GM18517 (cell line): Measurements from ENCODE around the gene SUMF2.
"Not testable (repeated sequence)": the region's sequence is repeated elsewhere in the genome, so short reads cannot be mapped to it uniquely, and the experiment has no call there.

Source experiments
- ATAC-seq: cut with Tn5 transposase; IDR thresholded peaks from one replicate; pipeline ENCODE4 v1.9.1; 2021; ENCODE audit warnings: mild to moderate bottlenecking, moderate library complexity; ENCODE audit not compliant: unreplicated experiment

The SUMF2 gene

DNA sequence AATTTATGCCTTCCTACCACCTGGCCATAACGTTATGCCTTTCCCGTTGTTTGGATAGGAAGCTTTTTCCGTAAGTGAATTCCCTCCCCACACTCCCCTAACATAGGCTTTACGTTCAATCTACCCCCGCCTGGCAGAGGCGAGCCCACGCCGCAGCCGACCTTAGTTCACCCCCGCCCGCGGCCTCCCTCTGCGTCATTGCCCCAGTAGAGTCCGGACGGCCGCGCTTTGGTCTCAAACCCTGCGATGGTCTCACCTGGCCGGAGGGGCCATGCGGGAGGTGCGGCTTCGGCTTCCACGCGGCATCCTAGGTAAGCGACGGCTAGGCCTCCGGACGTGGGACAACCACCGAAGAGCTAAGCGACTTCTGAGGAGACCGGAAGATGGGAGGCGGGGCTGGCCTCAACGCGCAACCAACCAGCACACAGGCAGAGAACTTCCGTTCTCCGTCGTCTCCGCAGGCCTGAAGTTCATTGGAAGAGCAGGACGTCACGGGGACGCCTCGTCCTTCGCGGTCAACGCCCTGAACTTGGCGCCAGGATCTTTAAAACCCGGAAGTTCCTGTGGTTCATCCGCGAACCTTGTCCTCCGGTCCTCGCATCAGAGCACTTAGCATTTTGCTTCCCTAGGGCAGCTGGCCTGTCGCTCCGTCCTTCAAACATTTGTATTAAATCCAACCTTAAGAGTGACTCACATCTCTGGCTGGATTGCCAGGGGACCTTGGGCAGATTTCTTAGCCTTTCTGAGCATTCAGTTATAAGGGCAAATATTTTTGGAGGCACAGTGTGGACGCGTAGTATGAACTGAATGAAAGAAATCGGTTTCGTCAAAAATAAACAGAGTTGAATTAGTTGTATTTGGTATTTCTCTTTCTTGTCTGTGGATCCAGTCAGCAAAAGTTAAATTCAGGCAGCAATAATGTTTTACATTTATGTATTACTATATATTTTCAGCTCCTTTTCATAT is 42.3 kb downstream of the SUMF2 start, which contains the start of gene CHCHD2:
CHCHD2 (minus strand) TSS at position 369 of the 966 bp plus-strand sequence; CDS start at position 306, 63 bp downstream.
- ATAC-seq, result peak; percentile 99

- no peak for ATAC-seq
Measured at GRCh38 chr7:56107954-56108258, 43.8 kb downstream of the SUMF2 start.

DNA sequence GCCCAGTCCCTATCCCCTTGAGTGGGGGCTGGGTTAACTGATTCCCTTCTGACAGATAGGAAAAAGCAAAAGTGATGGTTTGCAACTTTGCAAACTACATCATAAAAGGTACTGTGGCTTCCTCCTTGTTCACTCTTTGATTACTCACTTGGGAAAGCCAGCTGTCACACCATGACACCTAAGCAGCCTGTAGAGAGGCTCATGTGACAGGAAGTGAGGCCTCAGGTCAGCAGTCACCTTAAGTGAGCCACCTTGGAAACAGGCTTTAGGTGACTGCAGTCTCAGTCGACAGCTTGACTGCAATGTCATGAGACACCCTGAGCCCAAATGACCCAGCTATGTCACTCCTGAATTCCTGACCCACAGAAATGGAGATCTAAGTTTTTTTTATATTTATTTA is 46.5 kb downstream of the SUMF2 start:
- no peak for ATAC-seq

DNA sequence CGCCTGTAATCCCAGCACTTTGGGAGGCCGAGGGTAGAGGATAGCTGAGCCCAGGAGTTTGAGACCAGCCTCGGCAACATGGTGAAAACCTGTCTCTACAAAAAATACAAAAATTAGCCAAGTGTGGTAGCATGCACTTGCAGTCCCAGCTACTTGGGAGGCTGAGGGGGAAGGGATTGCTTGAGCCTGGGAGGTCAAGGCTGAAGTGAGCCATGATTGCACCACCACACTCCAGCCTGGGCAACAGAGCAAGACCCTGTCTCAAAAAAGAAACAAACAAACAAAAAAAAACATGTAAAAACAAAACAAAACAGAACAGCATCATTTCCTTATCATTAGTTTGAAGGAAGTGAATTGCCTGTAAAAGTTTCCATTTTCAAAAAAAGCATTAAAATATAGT is 48.2 kb downstream of the SUMF2 start:
- ATAC-seq, result not testable (repeated sequence)

DNA sequence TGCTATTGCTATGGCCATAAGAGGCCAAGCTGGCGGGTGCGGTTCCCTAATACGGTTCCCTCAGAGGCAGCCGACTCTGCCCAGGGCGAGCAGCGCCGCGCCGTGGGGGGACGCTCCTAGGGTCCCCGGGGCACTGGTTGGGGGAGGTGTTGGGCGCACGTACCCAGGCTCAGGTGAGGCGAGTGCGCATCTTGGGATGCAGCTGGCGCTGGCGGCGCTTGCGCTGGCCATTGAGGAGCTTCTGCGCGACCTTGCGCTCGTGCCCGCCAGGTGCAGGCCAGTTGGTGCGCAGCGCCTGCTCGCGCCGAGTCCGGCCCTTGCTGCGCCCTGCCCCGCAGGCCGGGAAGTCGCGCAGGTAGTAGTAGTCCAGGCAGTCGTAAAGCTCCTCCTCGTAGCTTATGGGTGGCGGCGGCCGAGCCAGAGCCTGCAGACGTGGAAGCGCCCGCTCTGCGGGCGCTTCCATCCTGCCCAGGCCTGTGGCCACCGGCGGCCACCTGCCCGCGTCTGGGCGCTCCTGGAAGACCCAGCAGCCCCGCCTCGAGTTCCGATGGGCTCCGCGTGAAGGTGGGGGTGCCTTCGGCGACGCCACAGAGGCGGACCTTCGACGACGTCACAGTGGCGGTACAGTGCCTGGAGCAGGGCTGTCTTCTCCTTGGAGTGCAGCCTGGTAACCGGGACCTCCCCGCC is 51.9 kb downstream of the SUMF2 start, which contains the start of gene NUPR2:
NUPR2 (minus strand) TSS at position 566 of the 687 bp plus-strand sequence; CDS start at position 463, 103 bp downstream.
- no peak for ATAC-seq

DNA sequence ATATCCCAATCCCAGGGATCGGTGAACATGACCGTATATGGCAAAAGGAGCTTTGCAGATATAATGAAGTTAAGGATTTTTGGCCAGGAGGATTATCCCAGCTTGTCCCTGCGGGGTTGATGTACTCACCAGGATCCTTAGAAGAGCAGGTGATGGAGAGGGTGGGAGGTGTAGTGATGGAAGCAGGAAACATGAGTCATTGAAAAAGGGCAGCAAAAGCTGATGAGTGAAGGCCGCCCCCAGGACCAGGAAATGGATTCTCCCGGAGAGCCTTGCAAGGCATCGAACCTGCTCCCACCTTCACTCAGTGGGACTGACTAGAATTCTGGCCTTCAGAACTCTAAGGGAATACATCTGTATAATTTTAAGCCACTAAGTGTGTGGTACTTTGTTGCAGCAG is 57.4 kb downstream of the SUMF2 start:
- no peak for ATAC-seq

DNA sequence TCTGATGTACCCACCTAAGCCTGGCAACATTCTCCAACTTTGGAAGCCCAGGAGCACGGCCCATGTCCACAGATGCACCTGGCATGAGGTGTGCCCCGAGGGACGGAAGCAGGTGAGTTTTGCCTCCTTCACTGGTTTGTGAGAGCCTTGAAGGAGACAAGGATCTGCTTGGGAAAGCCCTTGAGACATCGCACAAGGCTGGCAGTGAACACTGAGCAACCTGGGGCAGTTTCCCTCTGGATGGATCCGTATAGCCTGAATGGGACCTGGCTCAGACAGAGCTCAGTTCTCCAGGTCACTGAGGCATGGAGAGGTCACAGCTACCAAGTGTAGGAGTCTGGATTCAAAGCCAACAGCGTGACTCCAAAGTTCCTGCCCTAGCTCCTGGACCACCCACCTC is 60.9 kb downstream of the SUMF2 start:
- ATAC-seq, result no peak

GRCh38 chr7:56125831-56126230 is 61.7 kb downstream of the SUMF2 start:
- ATAC-seq, result no peak

GRCh38 chr7:56127241-56127975 is 63.3 kb downstream of the SUMF2 start:
- no peak for ATAC-seq
